Activated CD8-positive, alpha-beta memory T cell treated with anti-CD3 and anti-CD28 coated beads, Interleukin-2, amount 50 U/mL, for 4 hours (primary cell): ENCODE data around the gene ROS1.

Experiments
- DNase-seq: peaks from one replicate; pipeline ENCODE4 v3.0.0-alpha.2; 2020

Gene ROS1

GRCh38 chr6:117440706-117441525 lies 15.2 kb upstream of the ROS1 start:
- no peak for DNase-seq

GRCh38 chr6:117432273-117432672 lies 6.5 kb upstream of the ROS1 start:
- DNase-seq: no peak

GRCh38 chr6:117423754-117424153 lies 2.0 kb downstream of the ROS1 start:
- no peak for DNase-seq

- DNase-seq: no peak
These were observed 7.4 kb downstream of the ROS1 start for GRCh38 chr6:117418320-117418719.

GRCh38 chr6:117417851-117418250 lies 7.9 kb downstream of the ROS1 start:
- no peak for DNase-seq

- DNase-seq: no peak
These were observed 11.0 kb downstream of the ROS1 start for GRCh38 chr6:117414770-117415169.

GRCh38 chr6:117411474-117411873 lies 14.3 kb downstream of the ROS1 start:
- DNase-seq: no peak

GRCh38 chr6:117409863-117410262 lies 15.9 kb downstream of the ROS1 start:
- no peak for DNase-seq

GRCh38 chr6:117409420-117409819 lies 16.3 kb downstream of the ROS1 start:
- no peak for DNase-seq

- DNase-seq: no peak
These were observed 21.2 kb downstream of the ROS1 start for GRCh38 chr6:117404548-117404947.

- DNase-seq: no peak
These were observed 23.9 kb downstream of the ROS1 start for GRCh38 chr6:117401799-117402198.

GRCh38 chr6:117399924-117400323 lies 25.8 kb downstream of the ROS1 start:
- no peak for DNase-seq

- DNase-seq: no peak
These were observed 26.6 kb downstream of the ROS1 start for GRCh38 chr6:117399126-117399525.

GRCh38 chr6:117397536-117398227 lies 28.1 kb downstream of the ROS1 start:
- DNase-seq: no peak

GRCh38 chr6:117396228-117396627 lies 29.5 kb downstream of the ROS1 start:
- DNase-seq: no peak

- DNase-seq: no peak
These were observed 30.6 kb downstream of the ROS1 start for GRCh38 chr6:117395164-117395563.

- DNase-seq: no peak
These were observed 32.7 kb downstream of the ROS1 start for GRCh38 chr6:117393045-117393444.

- DNase-seq: no peak
These were observed 33.7 kb downstream of the ROS1 start for GRCh38 chr6:117391874-117392583.

GRCh38 chr6:117389227-117390057 lies 36.3 kb downstream of the ROS1 start:
- DNase-seq: no peak

- no peak for DNase-seq
These were observed 38.2 kb downstream of the ROS1 start for GRCh38 chr6:117387454-117387974.

- DNase-seq: no peak
These were observed 41.1 kb downstream of the ROS1 start for GRCh38 chr6:117384659-117385058.

GRCh38 chr6:117381749-117382148 lies 44.0 kb downstream of the ROS1 start:
- DNase-seq: no peak

GRCh38 chr6:117380298-117380697 lies 45.4 kb downstream of the ROS1 start:
- no peak for DNase-seq
